HepG2 (cell line): ENCODE data around the gene CAPZB. TPM values are rescaled to one million over a fixed set of nuclear protein-coding genes. Genes with fewer than 3 reads are reported as not detected.
A peak's percentile ranks its signal among the peaks of the same experiment; 100 is the strongest.

Source experiments
- ESRRA ChIP-seq: sonication (generic); formaldehyde crosslinking; IDR thresholded peaks from 2 replicates; pipeline ENCODE4 v1.5.1; 2020; ENCODE audit warnings: mild to moderate bottlenecking, low read depth, missing genetic modification reagents
- MAZ ChIP-seq, 2 experiments: sonication (generic) in 1 of 2; formaldehyde crosslinking in 1 of 2; IDR thresholded peaks; 2 replicates each; pipeline versions ENCODE4 v1.5.0 to v1.6.1; 2012 to 2020; ENCODE audit warnings: low read depth in 2 of 2, mild to moderate bottlenecking in 2 of 2, borderline replicate concordance in 1 of 2, improper control_type of control experiment in 1 of 2, low read length in 1 of 2, missing genetic modification reagents in 1 of 2, moderate library complexity in 1 of 2
- MEIS1 ChIP-seq: sonication (generic); formaldehyde crosslinking; IDR thresholded peaks from 2 replicates; pipeline ENCODE4 v1.9.0; 2021; ENCODE audit warnings: mild to moderate bottlenecking, missing genetic modification reagents, moderate library complexity, borderline replicate concordance
- PAF1 ChIP-seq: IDR thresholded peaks from 2 replicates; pipeline ENCODE4 v1.6.1; 2016; ENCODE audit warnings: missing genetic modification reagents, missing compliant biosample characterization
- RBM39 ChIP-seq: fragments of 200-400 bp; formaldehyde crosslinking; IDR thresholded peaks from one replicate; pipeline ENCODE4 v1.6.1; 2018; ENCODE audit warnings: antibody characterized with exemption, mild to moderate bottlenecking, low read depth, low read length; ENCODE audit not compliant: poor library complexity, severe bottlenecking
- SIN3B ChIP-seq: fragments of 150-350 bp; IDR thresholded peaks from 2 replicates; pipeline ENCODE4 v1.6.1; 2014; ENCODE audit warnings: low read length
- SIX4 ChIP-seq: sonication (generic); formaldehyde crosslinking; IDR thresholded peaks from 2 replicates; pipeline ENCODE4 v1.4.0; 2020; ENCODE audit warnings: missing genetic modification reagents
- TEAD3 ChIP-seq: optimal IDR thresholded peaks from 2 replicates; pipeline ENCODE3; 2016; ENCODE audit warnings: borderline replicate concordance
- ZBTB3 ChIP-seq: sonication (generic); formaldehyde crosslinking; IDR thresholded peaks from 2 replicates; pipeline ENCODE4 v1.4.0; 2020; ENCODE audit warnings: low read depth, mild to moderate bottlenecking, moderate library complexity, missing genetic modification reagents, borderline replicate concordance
- ZNF343 ChIP-seq: sonication (generic); formaldehyde crosslinking; IDR thresholded peaks from 2 replicates; pipeline ENCODE4 v1.4.0; 2020; ENCODE audit warnings: mild to moderate bottlenecking, missing genetic modification reagents
- polyA plus RNA-seq, 8 experiments: library from polyadenylated mRNA; depleted of rRNA in 3 of 8; stranded (reverse) in 7 of 8; unstranded in 1 of 8; fragments of >200 nt; fragmentation: Illumina TruSeq in 4 of 8; extraction: Trizol in 4 of 8; gene quantifications; 2 replicates each; pipeline versions ENCODE4 v1.2.1 to v1.2.3, GENCODE V29; 2011 to 2016; ENCODE audit warnings: low read depth in 4 of 8, missing spikeins in 1 of 8, mixed read lengths in 1 of 8; ENCODE audit not compliant: insufficient read depth in 1 of 8
- total RNA-seq, 5 experiments: library from RNA; depleted of rRNA; stranded (reverse); fragments of >200 nt; fragmentation: Illumina TruSeq; extraction: Trizol; gene quantifications; 2 replicates each; pipeline ENCODE4 v1.2.3, GENCODE V29; 2016; ENCODE audit warnings: low read depth in 1 of 5
- TF ChIP-seq, protein P1 (sequence below): sonication (generic); formaldehyde crosslinking; IDR thresholded peaks from 2 replicates; pipeline ENCODE4 v1.5.1; 2020; ENCODE audit warnings: missing genetic modification reagents, mild to moderate bottlenecking, borderline replicate concordance
- TF ChIP-seq, protein P2 (sequence below): sonication (generic); formaldehyde crosslinking; conservative IDR thresholded peaks from 2 replicates; pipeline ENCODE4 v1.4.0; 2020; ENCODE audit warnings: missing genetic modification reagents
- TF ChIP-seq, protein P3 (sequence below): IDR thresholded peaks from 2 replicates; pipeline ENCODE4 v1.4.0; 2020; ENCODE audit warnings: mild to moderate bottlenecking, missing genetic modification reagents
- TF ChIP-seq, protein P4 (sequence below): sonication (generic); formaldehyde crosslinking; IDR thresholded peaks from 2 replicates; pipeline ENCODE4 v1.4.0; 2020; ENCODE audit warnings: mild to moderate bottlenecking, missing genetic modification reagents
- TF ChIP-seq, protein P5 (sequence below): sonication (generic); formaldehyde crosslinking; IDR thresholded peaks from 2 replicates; pipeline ENCODE4 v1.8.0; 2022; ENCODE audit warnings: mild to moderate bottlenecking, missing genetic modification reagents, borderline replicate concordance
- TF ChIP-seq, protein P6 (sequence below): IDR thresholded peaks from 2 replicates; pipeline ENCODE4 v1.6.1; 2016; ENCODE audit warnings: mild to moderate bottlenecking

CAPZB gene
- total and polyA plus RNA-seq, 2 of the 13 experiments (the other 11 are each of a cell fraction or from before 2014, with no cell fraction given) = 58.9 to 76.9 TPM

DNA sequence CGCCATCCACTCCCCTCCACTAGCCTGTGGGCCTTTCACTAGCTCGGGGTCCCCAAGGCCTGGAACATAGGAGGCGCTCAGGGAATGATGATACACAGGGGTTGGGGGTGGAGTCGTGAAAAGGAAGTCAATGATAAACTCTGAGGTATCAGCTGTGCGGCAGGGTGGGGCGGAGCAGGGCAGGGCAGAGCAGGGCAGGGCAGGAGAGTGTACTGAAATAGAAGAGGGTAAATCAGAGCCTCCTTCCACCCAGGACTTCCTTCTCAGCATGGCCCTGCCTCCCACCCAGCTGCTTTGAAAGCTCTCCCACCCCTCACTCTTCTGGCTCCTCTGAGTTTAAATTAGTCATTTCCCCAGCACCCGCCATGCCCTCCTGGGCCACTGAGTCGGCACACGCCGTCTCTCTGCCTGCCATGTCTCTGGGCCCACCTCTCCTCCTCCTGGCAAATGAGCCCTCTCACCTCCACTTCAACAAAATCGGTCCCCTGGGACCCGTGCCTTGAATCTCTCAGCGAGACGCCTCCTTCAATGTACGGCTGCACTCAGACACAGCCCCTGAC, 16.9 kb downstream of the CAPZB start (continued):
- TF ChIP-seq, protein P1, sequence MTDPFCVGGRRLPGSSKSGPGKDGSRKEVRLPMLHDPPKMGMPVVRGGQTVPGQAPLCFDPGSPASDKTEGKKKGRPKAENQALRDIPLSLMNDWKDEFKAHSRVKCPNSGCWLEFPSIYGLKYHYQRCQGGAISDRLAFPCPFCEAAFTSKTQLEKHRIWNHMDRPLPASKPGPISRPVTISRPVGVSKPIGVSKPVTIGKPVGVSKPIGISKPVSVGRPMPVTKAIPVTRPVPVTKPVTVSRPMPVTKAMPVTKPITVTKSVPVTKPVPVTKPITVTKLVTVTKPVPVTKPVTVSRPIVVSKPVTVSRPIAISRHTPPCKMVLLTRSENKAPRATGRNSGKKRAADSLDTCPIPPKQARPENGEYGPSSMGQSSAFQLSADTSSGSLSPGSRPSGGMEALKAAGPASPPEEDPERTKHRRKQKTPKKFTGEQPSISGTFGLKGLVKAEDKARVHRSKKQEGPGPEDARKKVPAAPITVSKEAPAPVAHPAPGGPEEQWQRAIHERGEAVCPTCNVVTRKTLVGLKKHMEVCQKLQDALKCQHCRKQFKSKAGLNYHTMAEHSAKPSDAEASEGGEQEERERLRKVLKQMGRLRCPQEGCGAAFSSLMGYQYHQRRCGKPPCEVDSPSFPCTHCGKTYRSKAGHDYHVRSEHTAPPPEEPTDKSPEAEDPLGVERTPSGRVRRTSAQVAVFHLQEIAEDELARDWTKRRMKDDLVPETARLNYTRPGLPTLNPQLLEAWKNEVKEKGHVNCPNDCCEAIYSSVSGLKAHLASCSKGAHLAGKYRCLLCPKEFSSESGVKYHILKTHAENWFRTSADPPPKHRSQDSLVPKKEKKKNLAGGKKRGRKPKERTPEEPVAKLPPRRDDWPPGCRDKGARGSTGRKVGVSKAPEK = no peak
- TF ChIP-seq PAF1 = no peak
- no peak for TF ChIP-seq SIX4
- TF ChIP-seq, protein P2, sequence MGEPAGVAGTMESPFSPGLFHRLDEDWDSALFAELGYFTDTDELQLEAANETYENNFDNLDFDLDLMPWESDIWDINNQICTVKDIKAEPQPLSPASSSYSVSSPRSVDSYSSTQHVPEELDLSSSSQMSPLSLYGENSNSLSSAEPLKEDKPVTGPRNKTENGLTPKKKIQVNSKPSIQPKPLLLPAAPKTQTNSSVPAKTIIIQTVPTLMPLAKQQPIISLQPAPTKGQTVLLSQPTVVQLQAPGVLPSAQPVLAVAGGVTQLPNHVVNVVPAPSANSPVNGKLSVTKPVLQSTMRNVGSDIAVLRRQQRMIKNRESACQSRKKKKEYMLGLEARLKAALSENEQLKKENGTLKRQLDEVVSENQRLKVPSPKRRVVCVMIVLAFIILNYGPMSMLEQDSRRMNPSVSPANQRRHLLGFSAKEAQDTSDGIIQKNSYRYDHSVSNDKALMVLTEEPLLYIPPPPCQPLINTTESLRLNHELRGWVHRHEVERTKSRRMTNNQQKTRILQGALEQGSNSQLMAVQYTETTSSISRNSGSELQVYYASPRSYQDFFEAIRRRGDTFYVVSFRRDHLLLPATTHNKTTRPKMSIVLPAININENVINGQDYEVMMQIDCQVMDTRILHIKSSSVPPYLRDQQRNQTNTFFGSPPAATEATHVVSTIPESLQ = no peak
- TF ChIP-seq, protein P3, sequence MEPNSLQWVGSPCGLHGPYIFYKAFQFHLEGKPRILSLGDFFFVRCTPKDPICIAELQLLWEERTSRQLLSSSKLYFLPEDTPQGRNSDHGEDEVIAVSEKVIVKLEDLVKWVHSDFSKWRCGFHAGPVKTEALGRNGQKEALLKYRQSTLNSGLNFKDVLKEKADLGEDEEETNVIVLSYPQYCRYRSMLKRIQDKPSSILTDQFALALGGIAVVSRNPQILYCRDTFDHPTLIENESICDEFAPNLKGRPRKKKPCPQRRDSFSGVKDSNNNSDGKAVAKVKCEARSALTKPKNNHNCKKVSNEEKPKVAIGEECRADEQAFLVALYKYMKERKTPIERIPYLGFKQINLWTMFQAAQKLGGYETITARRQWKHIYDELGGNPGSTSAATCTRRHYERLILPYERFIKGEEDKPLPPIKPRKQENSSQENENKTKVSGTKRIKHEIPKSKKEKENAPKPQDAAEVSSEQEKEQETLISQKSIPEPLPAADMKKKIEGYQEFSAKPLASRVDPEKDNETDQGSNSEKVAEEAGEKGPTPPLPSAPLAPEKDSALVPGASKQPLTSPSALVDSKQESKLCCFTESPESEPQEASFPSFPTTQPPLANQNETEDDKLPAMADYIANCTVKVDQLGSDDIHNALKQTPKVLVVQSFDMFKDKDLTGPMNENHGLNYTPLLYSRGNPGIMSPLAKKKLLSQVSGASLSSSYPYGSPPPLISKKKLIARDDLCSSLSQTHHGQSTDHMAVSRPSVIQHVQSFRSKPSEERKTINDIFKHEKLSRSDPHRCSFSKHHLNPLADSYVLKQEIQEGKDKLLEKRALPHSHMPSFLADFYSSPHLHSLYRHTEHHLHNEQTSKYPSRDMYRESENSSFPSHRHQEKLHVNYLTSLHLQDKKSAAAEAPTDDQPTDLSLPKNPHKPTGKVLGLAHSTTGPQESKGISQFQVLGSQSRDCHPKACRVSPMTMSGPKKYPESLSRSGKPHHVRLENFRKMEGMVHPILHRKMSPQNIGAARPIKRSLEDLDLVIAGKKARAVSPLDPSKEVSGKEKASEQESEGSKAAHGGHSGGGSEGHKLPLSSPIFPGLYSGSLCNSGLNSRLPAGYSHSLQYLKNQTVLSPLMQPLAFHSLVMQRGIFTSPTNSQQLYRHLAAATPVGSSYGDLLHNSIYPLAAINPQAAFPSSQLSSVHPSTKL (CRISPR knock-in tag) = no peak
- TF ChIP-seq, protein P4, sequence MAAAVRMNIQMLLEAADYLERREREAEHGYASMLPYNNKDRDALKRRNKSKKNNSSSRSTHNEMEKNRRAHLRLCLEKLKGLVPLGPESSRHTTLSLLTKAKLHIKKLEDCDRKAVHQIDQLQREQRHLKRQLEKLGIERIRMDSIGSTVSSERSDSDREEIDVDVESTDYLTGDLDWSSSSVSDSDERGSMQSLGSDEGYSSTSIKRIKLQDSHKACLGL (CRISPR knock-in tag) = no peak
- TF ChIP-seq, protein P5, sequence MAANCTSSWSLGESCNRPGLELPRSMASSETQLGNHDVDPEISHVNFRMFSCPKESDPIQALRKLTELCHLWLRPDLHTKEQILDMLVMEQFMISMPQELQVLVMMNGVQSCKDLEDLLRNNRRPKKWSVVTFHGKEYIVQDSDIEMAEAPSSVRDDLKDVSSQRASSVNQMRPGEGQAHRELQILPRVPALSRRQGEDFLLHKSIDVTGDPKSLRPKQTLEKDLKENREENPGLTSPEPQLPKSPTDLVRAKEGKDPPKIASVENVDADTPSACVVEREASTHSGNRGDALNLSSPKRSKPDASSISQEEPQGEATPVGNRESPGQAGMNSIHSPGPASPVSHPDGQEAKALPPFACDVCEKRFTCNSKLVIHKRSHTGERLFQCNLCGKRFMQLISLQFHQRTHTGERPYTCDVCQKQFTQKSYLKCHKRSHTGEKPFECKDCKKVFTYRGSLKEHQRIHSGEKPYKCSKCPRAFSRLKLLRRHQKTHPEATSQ (CRISPR knock-in tag) = no peak
- no peak for TF ChIP-seq ZNF343
- TF ChIP-seq MEIS1 = no peak
- no peak for TF ChIP-seq RBM39
- no peak for TF ChIP-seq ESRRA (CRISPR knock-in tag)
- TF ChIP-seq, protein P6, sequence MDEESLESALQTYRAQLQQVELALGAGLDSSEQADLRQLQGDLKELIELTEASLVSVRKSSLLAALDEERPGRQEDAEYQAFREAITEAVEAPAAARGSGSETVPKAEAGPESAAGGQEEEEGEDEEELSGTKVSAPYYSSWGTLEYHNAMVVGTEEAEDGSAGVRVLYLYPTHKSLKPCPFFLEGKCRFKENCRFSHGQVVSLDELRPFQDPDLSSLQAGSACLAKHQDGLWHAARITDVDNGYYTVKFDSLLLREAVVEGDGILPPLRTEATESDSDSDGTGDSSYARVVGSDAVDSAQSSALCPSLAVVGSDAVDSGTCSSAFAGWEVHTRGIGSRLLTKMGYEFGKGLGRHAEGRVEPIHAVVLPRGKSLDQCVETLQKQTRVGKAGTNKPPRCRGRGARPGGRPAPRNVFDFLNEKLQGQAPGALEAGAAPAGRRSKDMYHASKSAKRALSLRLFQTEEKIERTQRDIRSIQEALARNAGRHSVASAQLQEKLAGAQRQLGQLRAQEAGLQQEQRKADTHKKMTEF = no peak
- TF ChIP-seq SIN3B = no peak
- no peak for TF ChIP-seq ZBTB3 (CRISPR knock-in tag)
- TF ChIP-seq TEAD3 (CRISPR knock-in tag) = no peak
- 0 out of 2 replicates have a peak, but pooled peaks have one; percentile 11 for TF ChIP-seq MAZ (IDR thresholded peaks at IDR 0.05; ENCODE audit: borderline replicate concordance, low read depth, low read length)
- no peak for TF ChIP-seq MAZ (CRISPR knock-in tag; IDR thresholded peaks at IDR 0.05; ENCODE audit: low read depth)
